ENCODE results near the gene DYNAP.

DNA sequence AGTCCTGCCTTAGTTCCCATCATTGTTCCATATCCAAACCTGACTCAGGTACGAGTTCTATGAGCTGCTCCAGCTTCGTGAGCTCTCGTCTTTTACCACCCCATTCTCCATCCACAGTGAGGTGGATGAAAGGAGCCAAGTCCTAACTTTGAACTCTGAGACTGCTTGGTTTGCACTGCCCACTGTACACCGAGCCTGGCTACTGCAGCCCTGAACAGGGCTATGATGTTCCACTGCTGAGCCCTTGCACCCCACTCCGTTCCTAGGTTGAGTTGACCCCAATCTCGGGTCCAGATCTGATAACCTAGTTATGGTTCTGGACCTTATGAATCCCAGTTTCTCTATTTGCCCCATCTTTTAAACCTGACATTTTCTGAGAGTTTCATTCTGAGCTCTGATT lies 5.3 kb upstream of the DYNAP start:
- TF ChIP-seq, protein P1, sequence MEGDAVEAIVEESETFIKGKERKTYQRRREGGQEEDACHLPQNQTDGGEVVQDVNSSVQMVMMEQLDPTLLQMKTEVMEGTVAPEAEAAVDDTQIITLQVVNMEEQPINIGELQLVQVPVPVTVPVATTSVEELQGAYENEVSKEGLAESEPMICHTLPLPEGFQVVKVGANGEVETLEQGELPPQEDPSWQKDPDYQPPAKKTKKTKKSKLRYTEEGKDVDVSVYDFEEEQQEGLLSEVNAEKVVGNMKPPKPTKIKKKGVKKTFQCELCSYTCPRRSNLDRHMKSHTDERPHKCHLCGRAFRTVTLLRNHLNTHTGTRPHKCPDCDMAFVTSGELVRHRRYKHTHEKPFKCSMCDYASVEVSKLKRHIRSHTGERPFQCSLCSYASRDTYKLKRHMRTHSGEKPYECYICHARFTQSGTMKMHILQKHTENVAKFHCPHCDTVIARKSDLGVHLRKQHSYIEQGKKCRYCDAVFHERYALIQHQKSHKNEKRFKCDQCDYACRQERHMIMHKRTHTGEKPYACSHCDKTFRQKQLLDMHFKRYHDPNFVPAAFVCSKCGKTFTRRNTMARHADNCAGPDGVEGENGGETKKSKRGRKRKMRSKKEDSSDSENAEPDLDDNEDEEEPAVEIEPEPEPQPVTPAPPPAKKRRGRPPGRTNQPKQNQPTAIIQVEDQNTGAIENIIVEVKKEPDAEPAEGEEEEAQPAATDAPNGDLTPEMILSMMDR (conservative IDR thresholded peaks at IDR 0.05), result no peak
- TF ChIP-seq EZH2 (IDR thresholded peaks at IDR 0.05; ENCODE audit: low read depth), result no peak
